Activated T-cell treated with anti-CD3 and anti-CD28 coated beads, Interleukin-2, amount 50 U/mL, for 4 hours (primary cell): Measurements from ENCODE around the gene HDX. TPM values are rescaled to one million over a fixed set of nuclear protein-coding genes. Genes with fewer than 3 reads are reported as not detected.
"Not testable (repeated sequence)": the region's sequence is repeated elsewhere in the genome, so short reads cannot be mapped to it uniquely, and the experiment has no call there.

Experiments
- ATAC-seq, 2 donors: fragments of 200-7000 bp; cut with Tn5 transposase; one replicate each; pipeline ENCODE4 v1.10.0; 2021
- DNase-seq: peaks from one replicate; pipeline ENCODE4 v3.0.0-alpha.2; 2020
- H3K27me3 Mint-ChIP-seq: one replicate; pipeline ENCODE4 v1.8.0; 2021; ENCODE audit warnings: low read depth, mixed read lengths
- H3K36me3 Mint-ChIP-seq: one replicate; pipeline ENCODE4 v1.8.0; 2022; ENCODE audit warnings: mixed read lengths; ENCODE audit not compliant: insufficient read depth
- H3K4me1 Mint-ChIP-seq: one replicate; pipeline ENCODE4 v1.8.0; 2021; ENCODE audit warnings: low read depth, mixed read lengths
- H3K4me3 Mint-ChIP-seq: one replicate; pipeline ENCODE4 v1.8.0; 2021; ENCODE audit warnings: mild to moderate bottlenecking, moderate library complexity, mixed read lengths
- H3K9me3 Mint-ChIP-seq: one replicate; pipeline ENCODE4 v1.8.0; 2021; ENCODE audit warnings: mixed read lengths
- total RNA-seq, 3 donors: library from RNA; stranded (reverse); gene quantifications; one replicate each; pipeline ENCODE4 v1.2.1, GENCODE V29; 2021

Gene HDX
- total RNA-seq, 3 donors from 2014 or later = 0.38 to 1.6 (median 1.3) TPM

- ATAC-seq = no peak
- Mint-ChIP-seq H3K27me3 (no peaks in the 10 kb centered on the region), H3K4me1 (no peaks in the 10 kb centered on the region), H3K9me3 (peaks cover 4% of the 10 kb centered on the region), H3K4me3 (no peak overlapping the region), H3K36me3 (no peaks in the 10 kb centered on the region)
- DNase-seq = no peak
Measured at GRCh38 chrX:84363663-84364062, 138.6 kb downstream of the HDX start.

GRCh38 chrX:84363051-84363450 lies 139.2 kb downstream of the HDX start:
- Mint-ChIP-seq H3K36me3 (no peaks in the 10 kb centered on the region), H3K4me1 (no peaks in the 10 kb centered on the region)
- ATAC-seq = no peak

GRCh38 chrX:84362184-84362838 lies 139.9 kb downstream of the HDX start:
- no peaks in the 10 kb centered on the region for H3K36me3 Mint-ChIP-seq
- DNase-seq = no peak
- no peaks in the 10 kb centered on the region for H3K27me3 Mint-ChIP-seq
- H3K9me3 Mint-ChIP-seq = peaks cover 4% of the 10 kb centered on the region
- no peaks in the 10 kb centered on the region for H3K4me1 Mint-ChIP-seq
- ATAC-seq = no peak
- H3K4me3 Mint-ChIP-seq = no peak overlapping the region

More at GRCh38 chrX:84363051-84363450, 139.2 kb downstream of the HDX start:
- Mint-ChIP-seq H3K4me3 (no peak overlapping the region), H3K9me3 (peaks cover 4% of the 10 kb centered on the region), H3K27me3 (no peaks in the 10 kb centered on the region)
- no peak for DNase-seq

- no peak overlapping the region for H3K4me3 Mint-ChIP-seq
- H3K36me3 Mint-ChIP-seq = no peaks in the 10 kb centered on the region
- no peaks in the 10 kb centered on the region for H3K4me1 Mint-ChIP-seq
- ATAC-seq (no peak), DNase-seq (no peak)
- H3K27me3 Mint-ChIP-seq = no peaks in the 10 kb centered on the region
- no peaks in the 10 kb centered on the region for H3K9me3 Mint-ChIP-seq
Measured at GRCh38 chrX:84358271-84358670, 144.0 kb downstream of the HDX start.

GRCh38 chrX:84357296-84357695 lies 145.0 kb downstream of the HDX start:
- Mint-ChIP-seq H3K36me3 (no peaks in the 10 kb centered on the region), H3K9me3 (no peaks in the 10 kb centered on the region), H3K27me3 (no peaks in the 10 kb centered on the region), H3K4me1 (no peaks in the 10 kb centered on the region), H3K4me3 (no peak overlapping the region)
- no peak for ATAC-seq
- no peak for DNase-seq

GRCh38 chrX:84340968-84341367 lies 161.3 kb downstream of the HDX start:
- H3K4me3 Mint-ChIP-seq = no peak overlapping the region
- ATAC-seq (no peak), DNase-seq (no peak)
- H3K9me3 Mint-ChIP-seq = no peaks in the 10 kb centered on the region
- H3K36me3 Mint-ChIP-seq = no peaks in the 10 kb centered on the region
- no peaks in the 10 kb centered on the region for H3K27me3 Mint-ChIP-seq
- H3K4me1 Mint-ChIP-seq = no peaks in the 10 kb centered on the region

- Mint-ChIP-seq H3K9me3 (no peaks in the 10 kb centered on the region), H3K36me3 (no peaks in the 10 kb centered on the region), H3K27me3 (no peaks in the 10 kb centered on the region), H3K4me3 (no peak overlapping the region), H3K4me1 (no peaks in the 10 kb centered on the region)
- DNase-seq (no peak), ATAC-seq (no peak)
Measured at GRCh38 chrX:84339507-84340364, 162.5 kb downstream of the HDX start.

- Mint-ChIP-seq H3K4me3 (no peak overlapping the region), H3K36me3 (no peaks in the 10 kb centered on the region), H3K4me1 (no peaks in the 10 kb centered on the region), H3K9me3 (no peaks in the 10 kb centered on the region), H3K27me3 (no peaks in the 10 kb centered on the region)
- no peak for DNase-seq
- ATAC-seq = no peak
Measured at GRCh38 chrX:84336646-84337045, 165.6 kb downstream of the HDX start.

- Mint-ChIP-seq H3K27me3 (no peaks in the 10 kb centered on the region), H3K9me3 (no peaks in the 10 kb centered on the region), H3K4me3 (no peak overlapping the region), H3K4me1 (no peaks in the 10 kb centered on the region), H3K36me3 (no peaks in the 10 kb centered on the region)
- DNase-seq (no peak), ATAC-seq (no peak)
Measured at GRCh38 chrX:84335121-84335520, 167.1 kb downstream of the HDX start.

GRCh38 chrX:84322083-84322827 lies 180.0 kb downstream of the HDX start:
- Mint-ChIP-seq H3K4me3 (no peak overlapping the region), H3K36me3 (no peaks in the 10 kb centered on the region)

GRCh38 chrX:84320614-84321013 lies 181.6 kb downstream of the HDX start:
- DNase-seq (no peak), ATAC-seq (no peak)
- Mint-ChIP-seq H3K27me3 (no peaks in the 10 kb centered on the region), H3K9me3 (peaks cover 5% of the 10 kb centered on the region), H3K4me1 (no peaks in the 10 kb centered on the region), H3K36me3 (no peaks in the 10 kb centered on the region), H3K4me3 (no peak overlapping the region)

More at GRCh38 chrX:84322083-84322827, 180.0 kb downstream of the HDX start:
- DNase-seq = no peak
- ATAC-seq = no peak
- no peaks in the 10 kb centered on the region for H3K27me3 Mint-ChIP-seq
- H3K9me3 Mint-ChIP-seq = no peaks in the 10 kb centered on the region
- no peaks in the 10 kb centered on the region for H3K4me1 Mint-ChIP-seq

- H3K36me3 Mint-ChIP-seq = no peaks in the 10 kb centered on the region
- H3K27me3 Mint-ChIP-seq = no peaks in the 10 kb centered on the region
- DNase-seq (no peak), ATAC-seq (no peak)
- H3K9me3 Mint-ChIP-seq = peaks cover 5% of the 10 kb centered on the region
- H3K4me3 Mint-ChIP-seq = no peak overlapping the region
- H3K4me1 Mint-ChIP-seq = no peaks in the 10 kb centered on the region
Measured at GRCh38 chrX:84320023-84320422, 182.2 kb downstream of the HDX start.

- Mint-ChIP-seq H3K36me3 (no peaks in the 10 kb centered on the region), H3K4me1 (no peaks in the 10 kb centered on the region), H3K9me3 (peaks cover 5% of the 10 kb centered on the region), H3K4me3 (no peak overlapping the region), H3K27me3 (no peaks in the 10 kb centered on the region)
- DNase-seq (no peak), ATAC-seq (no peak)
Measured at GRCh38 chrX:84318661-84319060, 183.6 kb downstream of the HDX start.

GRCh38 chrX:84315946-84316345 lies 186.3 kb downstream of the HDX start:
- H3K4me1 Mint-ChIP-seq, H3K36me3 Mint-ChIP-seq, H3K9me3 Mint-ChIP-seq, DNase-seq, ATAC-seq, H3K4me3 Mint-ChIP-seq, H3K27me3 Mint-ChIP-seq: not testable (repeated sequence)
